ENCODE results near the gene PLAGL1.

PLAGL1 gene

GRCh38 chr6:144036064-144036834, 28.2 kb upstream of the PLAGL1 start:
- H3K9me3 ChIP-seq, result peaks cover 14% of the 10 kb centered on the region
- H3K27me3 ChIP-seq, result no peaks in the 10 kb centered on the region
- no peak overlapping the region for H3K4me3 ChIP-seq
- no peak overlapping the region for H3K4me2 ChIP-seq
- H3K27ac ChIP-seq, result no peak overlapping the region
- H4K20me1 ChIP-seq, result no peaks in the 10 kb centered on the region
- no peak for TF ChIP-seq Cebpa-rat (IDR thresholded peaks at IDR 0.05)
- H3K36me3 ChIP-seq, result no peaks in the 10 kb centered on the region
- peaks cover 6% of the 10 kb centered on the region; the same call in 1 of the 2 replicates for H3K4me1 ChIP-seq
- no peak overlapping the region for H3K9ac ChIP-seq

GRCh38 chr6:144035416-144035815, 27.4 kb upstream of the PLAGL1 start:
- no peak for TF ChIP-seq Cebpa-rat (IDR thresholded peaks at IDR 0.05)
- Histone ChIP-seq H3K27ac (no peak overlapping the region), H4K20me1 (no peaks in the 10 kb centered on the region), H3K27me3 (no peaks in the 10 kb centered on the region), H3K9ac (no peak overlapping the region), H3K9me3 (peaks cover 14% of the 10 kb centered on the region), H3K36me3 (no peaks in the 10 kb centered on the region), H3K4me3 (no peak overlapping the region), H3K4me1 (peaks cover 6% of the 10 kb centered on the region; the same call in 1 of the 2 replicates), H3K4me2 (no peak overlapping the region)

- no peak overlapping the region for H3K9ac ChIP-seq
- H3K9me3 ChIP-seq, result peaks cover 14% of the 10 kb centered on the region
- H4K20me1 ChIP-seq, result no peaks in the 10 kb centered on the region
- no peaks in the 10 kb centered on the region for H3K27me3 ChIP-seq
- no peak overlapping the region for H3K27ac ChIP-seq
- H3K36me3 ChIP-seq, result no peaks in the 10 kb centered on the region
- TF ChIP-seq Cebpa-rat (IDR thresholded peaks at IDR 0.05), result no peak
- no peak overlapping the region for H3K4me2 ChIP-seq
- H3K4me3 ChIP-seq, result no peak overlapping the region
- H3K4me1 ChIP-seq, result peaks cover 6% of the 10 kb centered on the region; the same call in 1 of the 2 replicates
Observed at GRCh38 chr6:144033816-144034735, 26.0 kb upstream of the PLAGL1 start.

GRCh38 chr6:144029452-144029851, 21.4 kb upstream of the PLAGL1 start:
- no peaks in the 10 kb centered on the region for H3K36me3 ChIP-seq
- no peaks in the 10 kb centered on the region for H4K20me1 ChIP-seq
- no peak overlapping the region for H3K27ac ChIP-seq
- TF ChIP-seq Cebpa-rat (IDR thresholded peaks at IDR 0.05), result no peak
- H3K4me3 ChIP-seq, result no peak overlapping the region
- H3K27me3 ChIP-seq, result no peaks in the 10 kb centered on the region
- H3K9me3 ChIP-seq, result peaks cover 14% of the 10 kb centered on the region
- H3K9ac ChIP-seq, result no peak overlapping the region
- no peaks in the 10 kb centered on the region for H3K4me1 ChIP-seq
- no peak overlapping the region for H3K4me2 ChIP-seq

- Histone ChIP-seq H3K9ac (no peak overlapping the region), H3K36me3 (no peaks in the 10 kb centered on the region), H4K20me1 (no peaks in the 10 kb centered on the region), H3K27me3 (no peaks in the 10 kb centered on the region), H3K9me3 (peaks cover 2% of the 10 kb centered on the region), H3K4me1 (no peaks in the 10 kb centered on the region), H3K4me3 (no peak overlapping the region), H3K4me2 (no peak overlapping the region), H3K27ac (no peak overlapping the region)
- TF ChIP-seq Cebpa-rat (IDR thresholded peaks at IDR 0.05), result no peak
Observed at GRCh38 chr6:144027932-144028587, 20.0 kb upstream of the PLAGL1 start.

- H3K4me1 ChIP-seq, result no peaks in the 10 kb centered on the region
- no peak for TF ChIP-seq Cebpa-rat (IDR thresholded peaks at IDR 0.05)
- H3K9ac ChIP-seq, result no peak overlapping the region
- H3K9me3 ChIP-seq, result no peaks in the 10 kb centered on the region
- no peak overlapping the region for H3K4me2 ChIP-seq
- H4K20me1 ChIP-seq, result no peaks in the 10 kb centered on the region
- no peak overlapping the region for H3K27ac ChIP-seq
- H3K27me3 ChIP-seq, result no peaks in the 10 kb centered on the region
- no peaks in the 10 kb centered on the region for H3K36me3 ChIP-seq
- H3K4me3 ChIP-seq, result no peak overlapping the region
Observed at GRCh38 chr6:144023216-144023615, 15.2 kb upstream of the PLAGL1 start.

GRCh38 chr6:144019929-144020328, 11.9 kb upstream of the PLAGL1 start:
- Histone ChIP-seq H3K4me2 (no peak overlapping the region), H3K27ac (no peak overlapping the region), H3K27me3 (no peaks in the 10 kb centered on the region), H3K4me3 (no peak overlapping the region), H3K4me1 (no peaks in the 10 kb centered on the region), H3K9me3 (no peaks in the 10 kb centered on the region), H3K36me3 (no peaks in the 10 kb centered on the region), H3K9ac (no peak overlapping the region), H4K20me1 (no peaks in the 10 kb centered on the region)
- TF ChIP-seq Cebpa-rat (IDR thresholded peaks at IDR 0.05), result no peak

GRCh38 chr6:144017166-144018094, 9.4 kb upstream of the PLAGL1 start:
- Histone ChIP-seq H3K27me3 (no peaks in the 10 kb centered on the region), H3K9ac (no peak overlapping the region), H3K27ac (no peak overlapping the region), H3K36me3 (no peaks in the 10 kb centered on the region), H3K4me3 (no peak overlapping the region), H3K4me2 (no peak overlapping the region), H3K4me1 (no peaks in the 10 kb centered on the region), H4K20me1 (no peaks in the 10 kb centered on the region), H3K9me3 (no peaks in the 10 kb centered on the region)
- TF ChIP-seq Cebpa-rat (IDR thresholded peaks at IDR 0.05), result no peak

GRCh38 chr6:144013486-144013909, 5.4 kb upstream of the PLAGL1 start:
- TF ChIP-seq Cebpa-rat (IDR thresholded peaks at IDR 0.05), result no peak

More at GRCh38 chr6:144013486-144013909, 5.4 kb upstream of the PLAGL1 start:
- H3K27me3 ChIP-seq, result no peaks in the 10 kb centered on the region
- H3K4me3 ChIP-seq, result no peak overlapping the region
- no peak overlapping the region for H3K9ac ChIP-seq
- H3K9me3 ChIP-seq, result peaks cover 3% of the 10 kb centered on the region
- peaks cover under 1% of the 10 kb centered on the region; the same call in 1 of the 2 replicates for H3K36me3 ChIP-seq
- no peaks in the 10 kb centered on the region for H4K20me1 ChIP-seq
- H3K27ac ChIP-seq, result no peak overlapping the region
- no peaks in the 10 kb centered on the region for H3K4me1 ChIP-seq
- H3K4me2 ChIP-seq, result no peak overlapping the region
